Panc1 (cell line): ENCODE measurements around the gene TEDC1. TPM values are rescaled to one million over a fixed set of nuclear protein-coding genes. Genes with fewer than 3 reads are reported as not detected.

Experiments used
- ATAC-seq: fragments of 200-7000 bp; cut with Tn5 transposase; 2 replicates; pipeline ENCODE4 v1.9.1; 2020; ENCODE audit warnings: mild to moderate bottlenecking, moderate library complexity
- BruUV-seq: library from RNA; stranded (reverse); fragments of 400-500 nt; replicated peaks from 2 replicates; lab custom pipeline; 2021; lab: Mats Ljungman, UMichigan
- CTCF ChIA-PET: fragments of 300-600 bp; sonication (Branson Sonifier 250); formaldehyde crosslinking; loops from one replicate; lab custom pipeline; 2022; ENCODE audit warnings: antibody characterized with exemption; lab: Charles Lee
- POLR2A ChIA-PET: fragments of 300-600 bp; sonication (Branson Sonifier 250); formaldehyde crosslinking; loops from one replicate; lab custom pipeline; 2022; ENCODE audit warnings: antibody characterized with exemption; lab: Charles Lee
- DNase-seq: peaks from one replicate; pipeline ENCODE4 v3.0.0-alpha.2; 2010; ENCODE audit warnings: low read depth, low spot score
- H3K27ac ChIP-seq: 2 replicates; pipeline ENCODE4 v1.5.1; 2011; ENCODE audit warnings: mild to moderate bottlenecking, low read length, inconsistent platforms
- H3K27me3 ChIP-seq: fragments of 200-500 bp; sonication (Bioruptor generic); 2 replicates; pipeline ENCODE4 v1.6.0; 2014; ENCODE audit warnings: low read length, inconsistent platforms; ENCODE audit not compliant: control insufficient read depth, insufficient read depth
- H3K36me3 ChIP-seq: fragments of 200-500 bp; sonication (Bioruptor generic); 2 replicates; pipeline ENCODE4 v1.5.1; 2014; ENCODE audit warnings: inconsistent platforms, mild to moderate bottlenecking, low read length, moderate library complexity; ENCODE audit not compliant: control insufficient read depth, insufficient read depth
- H3K4me1 ChIP-seq: 2 replicates; pipeline ENCODE4 v1.5.1; 2011; ENCODE audit warnings: inconsistent platforms, mild to moderate bottlenecking, low read length, moderate library complexity; ENCODE audit not compliant: control insufficient read depth, insufficient read depth
- H3K4me3 ChIP-seq, 2 experiments: 2 replicates each; pipeline ENCODE4 v1.5.1; 2011 to 2012; ENCODE audit warnings: low read depth in 2 of 2, low read length in 2 of 2, mild to moderate bottlenecking in 2 of 2, inconsistent platforms in 1 of 2, moderate library complexity in 1 of 2
- H3K9me3 ChIP-seq: fragments of 200-500 bp; sonication (Bioruptor generic); 2 replicates; pipeline ENCODE4 v1.5.1; 2014; ENCODE audit warnings: low read depth, mild to moderate bottlenecking, inconsistent platforms, low read length, moderate library complexity; ENCODE audit not compliant: control insufficient read depth, insufficient read depth
- CTCF ChIP-seq: fragments of 450-650 bp; IDR thresholded peaks from 2 replicates; pipeline ENCODE4 v1.5.1; 2017; ENCODE audit warnings: mild to moderate bottlenecking
- POLR2AphosphoS5 ChIP-seq: IDR thresholded peaks from 2 replicates; pipeline ENCODE4 v1.6.1; 2012; ENCODE audit warnings: mild to moderate bottlenecking, low read depth, low read length, moderate library complexity
- REST ChIP-seq, 2 experiments: IDR thresholded peaks; 2 replicates each; pipeline ENCODE4 v1.6.1; 2011 to 2012; ENCODE audit warnings: low read depth in 2 of 2, control low read depth in 1 of 2, low read length in 1 of 2, mild to moderate bottlenecking in 1 of 2, moderate library complexity in 1 of 2; ENCODE audit not compliant: insufficient read depth in 1 of 2
- SIN3A ChIP-seq: IDR thresholded peaks from 2 replicates; pipeline ENCODE4 v1.6.1; 2012; ENCODE audit warnings: low read depth, mild to moderate bottlenecking, low read length, moderate library complexity, borderline replicate concordance; ENCODE audit not compliant: insufficient read depth
- TCF7L2 ChIP-seq: IDR thresholded peaks from 2 replicates; pipeline ENCODE4 v1.6.1; 2011; ENCODE audit warnings: mild to moderate bottlenecking, low read depth, low read length, inconsistent platforms
- in situ Hi-C: cut with HindIII; loops from 2 replicates; pipeline ENCODE4 v1.10.0; 2016; ENCODE audit warnings: low sequenced_read_pairs, low pct_unique_long_range_greater_than_20kb
- intact Hi-C: fragments of 100-400 bp; cut with micrococcal nuclease; formaldehyde crosslinking; loops from one replicate; pipeline ENCODE4 v1.10.0; 2022; ENCODE audit not compliant: unreplicated experiment
- total RNA-seq: library from RNA; stranded (reverse); gene quantifications from one replicate; pipeline ENCODE4 v1.2.1, GENCODE V29; 2021; ENCODE audit not compliant: unreplicated experiment

The TEDC1 gene
- total RNA-seq, 1 experiment from 2014 or later, result 47.8 TPM

- ATAC-seq, result peak; percentile 66
- DNase-seq, result no peak
- H3K27ac ChIP-seq, result peak overlapping the region; percentile 89
- BruUV-seq, result no TSS peak
- ChIA-PET POLR2A (interaction anchor here (0.6 to 1.4 kb wide), 2 partner anchors 9 to 11 kb away, joined by 4 to 21 read pairs; no protein-coding TSS in a partner anchor), CTCF (interaction anchor here (0.6 to 1.8 kb wide), 4 partner anchors 8 to 935 kb away, joined by 3 to 18 read pairs (median 6); partner anchors contain the start of gene TEDC1)
- H3K4me1 ChIP-seq, result peaks cover 67% of the 10 kb centered on the region
- no peaks in the 10 kb centered on the region for H3K9me3 ChIP-seq
- peak overlapping the region; percentile 23 to 50 for H3K4me3 ChIP-seq
- intact Hi-C loops, result loop anchor here (10.0 kb wide), 1 partner anchor 106 kb away; no protein-coding TSS in a partner anchor
- TF ChIP-seq POLR2AphosphoS5, result peak; percentile 66
- TF ChIP-seq TCF7L2, result no peak
- TF ChIP-seq SIN3A, result no peak
- no peak for TF ChIP-seq REST (IDR thresholded peaks at IDR 0.05; ENCODE audit: insufficient read depth in 1 of 2, low read depth in 2 of 2, low read length in 1 of 2)
- TF ChIP-seq CTCF, result peak; percentile 94
- in situ Hi-C loops, result no loop called here
- no peaks in the 10 kb centered on the region for H3K27me3 ChIP-seq
- H3K36me3 ChIP-seq, result no peaks in the 10 kb centered on the region
Observed at GRCh38 chr14:105480807-105481801, 9.9 kb upstream of the TEDC1 start.

- Histone ChIP-seq H3K36me3 (no peaks in the 10 kb centered on the region), H3K4me1 (peaks cover 63% of the 10 kb centered on the region), H3K4me3 (peak overlapping the region in 1 of 2 experiments; percentile 23; a peak in 2 of 4 replicates), H3K27me3 (no peaks in the 10 kb centered on the region), H3K9me3 (no peaks in the 10 kb centered on the region), H3K27ac (peak overlapping the region; percentile 73)
- ChIA-PET CTCF (no interaction called here), POLR2A (interaction anchor here (0.6 to 1.4 kb wide), 2 partner anchors 10 to 130 kb away, joined by 4 read pairs; no protein-coding TSS in a partner anchor)
- no TSS peak for BruUV-seq
- in situ Hi-C loops, result no loop called here
- TF ChIP-seq TCF7L2 (no peak), POLR2AphosphoS5 (no peak; the same call in 1 of the 2 replicates), REST (IDR thresholded peaks at IDR 0.05; ENCODE audit: insufficient read depth in 1 of 2, low read depth in 2 of 2, low read length in 1 of 2) (no peak), SIN3A (no peak), CTCF (no peak; the same call in 1 of the 2 replicates)
- no peak for DNase-seq
- intact Hi-C loops, result loop anchor here (10.0 kb wide), 1 partner anchor 107 kb away; no protein-coding TSS in a partner anchor
- peak; percentile 15 for ATAC-seq
Observed at GRCh38 chr14:105481886-105482457, 9.1 kb upstream of the TEDC1 start.
